H9 (cell line): ENCODE results near the gene CD72. TPM values are rescaled to one million over a fixed set of nuclear protein-coding genes. Genes with fewer than 3 reads are reported as not detected.

Experiments used
- DNase-seq: peaks from one replicate; pipeline ENCODE4 v3.0.0-alpha.2; 2017
- H2AFZ ChIP-seq: one replicate; pipeline ENCODE4 v1.6.1; 2013; ENCODE audit warnings: mild to moderate bottlenecking, low read length, control low read depth, moderate library complexity
- H2AK5ac ChIP-seq: 2 replicates; pipeline ENCODE4 v1.6.1; 2013; ENCODE audit warnings: low read length, control low read depth, mixed read lengths; ENCODE audit not compliant: insufficient read length
- H2BK120ac ChIP-seq: one replicate; pipeline ENCODE4 v1.6.1; 2013; ENCODE audit warnings: low read depth, mild to moderate bottlenecking, low read length, control low read depth, inconsistent platforms; ENCODE audit not compliant: poor library complexity, severe bottlenecking
- H2BK12ac ChIP-seq: 2 replicates; pipeline ENCODE4 v1.6.1; 2013; ENCODE audit warnings: low read length, control low read depth, mixed read lengths, low read depth; ENCODE audit not compliant: insufficient read length
- H2BK15ac ChIP-seq: 2 replicates; pipeline ENCODE4 v1.6.1; 2013; ENCODE audit warnings: low read depth, low read length, control low read depth
- H2BK20ac ChIP-seq: one replicate; pipeline ENCODE4 v1.6.1; 2013; ENCODE audit warnings: low read depth, mild to moderate bottlenecking, low read length, control low read depth, inconsistent platforms; ENCODE audit not compliant: poor library complexity, severe bottlenecking
- H2BK5ac ChIP-seq: 2 replicates; pipeline ENCODE4 v1.6.1; 2013; ENCODE audit warnings: low read length, control low read depth, mixed read lengths; ENCODE audit not compliant: insufficient read length
- H3K14ac ChIP-seq: 2 replicates; pipeline ENCODE4 v1.6.1; 2013; ENCODE audit warnings: low read length, control low read depth; ENCODE audit not compliant: insufficient read depth
- H3K18ac ChIP-seq: 2 replicates; pipeline ENCODE4 v1.6.1; 2013; ENCODE audit warnings: low read depth, mild to moderate bottlenecking, mixed read lengths, low read length, control low read depth; ENCODE audit not compliant: insufficient read length
- H3K23ac ChIP-seq: 2 replicates; pipeline ENCODE4 v1.6.1; 2013; ENCODE audit warnings: low read length, control low read depth, mixed read lengths, low read depth; ENCODE audit not compliant: insufficient read length
- H3K23me2 ChIP-seq: 2 replicates; pipeline ENCODE4 v1.6.1; 2013; ENCODE audit warnings: low read depth, mild to moderate bottlenecking, mixed read lengths, low read length, control low read depth; ENCODE audit not compliant: insufficient read length, poor library complexity, severe bottlenecking
- H3K27ac ChIP-seq: 2 replicates; pipeline ENCODE4 v1.5.1; 2013; ENCODE audit warnings: low read length, control low read depth, mixed read lengths, low read depth; ENCODE audit not compliant: insufficient read length
- H3K27me3 ChIP-seq: 2 replicates; pipeline ENCODE4 v1.6.1; 2013; ENCODE audit warnings: low read length, control low read depth, inconsistent platforms; ENCODE audit not compliant: insufficient read depth
- H3K4ac ChIP-seq: 2 replicates; pipeline ENCODE4 v1.6.1; 2013; ENCODE audit warnings: low read depth, mild to moderate bottlenecking, control low read depth, inconsistent platforms, low read length, moderate library complexity
- H3K4me1 ChIP-seq: 2 replicates; pipeline ENCODE4 v1.6.1; 2013; ENCODE audit warnings: low read length, control low read depth, inconsistent platforms; ENCODE audit not compliant: insufficient read depth
- H3K4me2 ChIP-seq: 2 replicates; pipeline ENCODE4 v1.6.1; 2013; ENCODE audit warnings: low read length, control low read depth, mixed read lengths; ENCODE audit not compliant: insufficient read length, insufficient read depth
- H3K56ac ChIP-seq: 2 replicates; pipeline ENCODE4 v1.6.1; 2013; ENCODE audit warnings: low read depth, mild to moderate bottlenecking, mixed read lengths, low read length, control low read depth; ENCODE audit not compliant: insufficient read length
- H3K79me1 ChIP-seq: 2 replicates; pipeline ENCODE4 v1.6.1; 2013; ENCODE audit warnings: low read depth, mild to moderate bottlenecking, moderate library complexity, low read length, control low read depth, inconsistent platforms; ENCODE audit not compliant: insufficient read depth, poor library complexity, severe bottlenecking
- H3K79me2 ChIP-seq: 2 replicates; pipeline ENCODE4 v1.6.1; 2013; ENCODE audit warnings: low read length, control low read depth, inconsistent platforms; ENCODE audit not compliant: insufficient read depth
- H3K9ac ChIP-seq: 2 replicates; pipeline ENCODE4 v1.6.1; 2013; ENCODE audit warnings: low read length, control low read depth, mixed read lengths; ENCODE audit not compliant: insufficient read length; ENCODE audit errors: extremely low read depth
- H3K9me3 ChIP-seq: one replicate; pipeline ENCODE4 v1.6.1; 2013; ENCODE audit warnings: low read depth, low read length, inconsistent platforms; ENCODE audit not compliant: control insufficient read depth
- H3T11ph ChIP-seq: one replicate; pipeline ENCODE4 v1.6.1; 2013; ENCODE audit warnings: mild to moderate bottlenecking, low read length, control low read depth, inconsistent platforms
- H4K20me1 ChIP-seq: one replicate; pipeline ENCODE4 v1.6.1; 2013; ENCODE audit not compliant: control insufficient read depth, insufficient read length, insufficient read depth
- H4K5ac ChIP-seq: 2 replicates; pipeline ENCODE4 v1.6.1; 2013; ENCODE audit warnings: low read depth, mild to moderate bottlenecking, mixed read lengths, low read length, control low read depth; ENCODE audit not compliant: insufficient read length
- H4K8ac ChIP-seq: replicated peaks from 2 replicates; pipeline ENCODE4 v1.6.1; 2013; ENCODE audit warnings: low read length, control low read depth, mixed read lengths, low read depth; ENCODE audit not compliant: insufficient read length
- H4K91ac ChIP-seq: 2 replicates; pipeline ENCODE4 v1.6.1; 2013; ENCODE audit warnings: low read depth, mild to moderate bottlenecking, moderate library complexity, mixed read lengths, low read length, control low read depth; ENCODE audit not compliant: insufficient read length
- H3K27ac Mint-ChIP-seq, 3 experiments: 2 replicates in 2 of 3; 3 replicates in 1 of 3; pipeline ENCODE4 v1.8.0; 2020 to 2021; ENCODE audit warnings: mixed read lengths in 3 of 3, mild to moderate bottlenecking in 1 of 3, moderate library complexity in 1 of 3
- H3K27me3 Mint-ChIP-seq: 2 replicates; pipeline ENCODE4 v1.8.0; 2021; ENCODE audit warnings: low read depth, mild to moderate bottlenecking, moderate library complexity, mixed read lengths
- H3K36me3 Mint-ChIP-seq, 3 experiments: 2 replicates in 2 of 3; 3 replicates in 1 of 3; pipeline ENCODE4 v1.8.0; 2020 to 2021; ENCODE audit warnings: low read depth in 3 of 3, mixed read lengths in 3 of 3; ENCODE audit not compliant: insufficient read depth in 1 of 3
- H3K4me1 Mint-ChIP-seq, 2 experiments: 2 replicates each; pipeline ENCODE4 v1.8.0; 2020; ENCODE audit warnings: mixed read lengths in 2 of 2
- H3K4me3 Mint-ChIP-seq, 2 experiments: 2 replicates in 1 of 2; 3 replicates in 1 of 2; pipeline ENCODE4 v1.8.0; 2020 to 2021; ENCODE audit warnings: mild to moderate bottlenecking in 2 of 2, mixed read lengths in 2 of 2, moderate library complexity in 1 of 2
- H3K9me3 Mint-ChIP-seq, 2 experiments: 2 replicates in 1 of 2; 3 replicates in 1 of 2; pipeline ENCODE4 v1.8.0; 2020; ENCODE audit warnings: mild to moderate bottlenecking in 2 of 2, mixed read lengths in 2 of 2, moderate library complexity in 1 of 2
- CTCF ChIP-seq: fragments of 200-600 bp; sonication (generic); conservative IDR thresholded peaks from 3 replicates; pipeline ENCODE4 v1.8.0; 2021; ENCODE audit warnings: antibody characterized with exemption, mild to moderate bottlenecking
- WGBS: extraction: QIAGEN DNeasy Blood & Tissue Kit; methylation state at CpG from one replicate; pipeline ENCODE4 v1.1.7; 2013; ENCODE audit warnings: missing lambda C conversion rate, low lambda C conversion rate, mixed read lengths; ENCODE audit not compliant: insufficient read length; ENCODE audit errors: extremely low coverage; 5-methylcytosine and 5-hydroxymethylcytosine counted together
- total RNA-seq: library from RNA; stranded (reverse); gene quantifications from 2 replicates; pipeline ENCODE4 v1.2.1, GENCODE V29; 2021

The CD72 gene
- total RNA-seq, 1 experiment from 2014 or later, result 3.9 TPM

- Mint-ChIP-seq H3K4me3 (peak overlapping the region; percentile 76 to 79), H3K27me3 (peaks cover 42% of the 10 kb centered on the region), H3K4me1 (peaks cover 15 to 18% of the 10 kb centered on the region in 2 experiments), H3K36me3 (no peaks in the 10 kb centered on the region), H3K27ac (peak overlapping the region in 2 of 3 experiments; percentile 53 to 69; a peak in 3 of 7 replicates), H3K9me3 (no peaks in the 10 kb centered on the region; a peak in 1 of 5 replicates)
- DNase-seq, result peak; percentile 72
- H2AFZ ChIP-seq, result peak overlapping the region; percentile 69
- no CpG with 5 or more reads among the region's 51 CpGs for whole genome bisulfite sequencing
- no peak overlapping the region for H2BK12ac ChIP-seq
- no peak; the same call in 2 of the 3 replicates for TF ChIP-seq CTCF
- H3K9me3 ChIP-seq, result no peaks in the 10 kb centered on the region
- H2BK15ac ChIP-seq, result no peak overlapping the region
- no peak overlapping the region for H2BK5ac ChIP-seq
- no peak overlapping the region for H2AK5ac ChIP-seq
- H3K56ac ChIP-seq, result no peak overlapping the region
- H3K4me2 ChIP-seq, result peak overlapping the region; percentile 77
- no peak overlapping the region for H2BK20ac ChIP-seq
- no peak overlapping the region for H2BK120ac ChIP-seq
- no peak overlapping the region for H3K23ac ChIP-seq
- H3K27ac ChIP-seq, result no peak overlapping the region
- H3K79me2 ChIP-seq, result no peaks in the 10 kb centered on the region
- H3K9ac ChIP-seq, result peak overlapping the region; percentile 43
- H4K8ac ChIP-seq, result peak overlapping the region; percentile 50
- peak overlapping the region; percentile 89 for H3K18ac ChIP-seq
- H3K14ac ChIP-seq, result peak overlapping the region; percentile 78
- no peak overlapping the region for H3K4ac ChIP-seq
- H4K20me1 ChIP-seq, result no peaks in the 10 kb centered on the region
- no peak overlapping the region for H4K91ac ChIP-seq
- no peak overlapping the region for H3T11ph ChIP-seq
- H3K79me1 ChIP-seq, result no peaks in the 10 kb centered on the region
- H3K27me3 ChIP-seq, result peaks cover 4% of the 10 kb centered on the region; the same call in 1 of the 2 replicates
- no peaks in the 10 kb centered on the region; the same call in 1 of the 2 replicates for H3K4me1 ChIP-seq
- peak overlapping the region; percentile 55 for H4K5ac ChIP-seq
- peaks cover 13% of the 10 kb centered on the region for H3K23me2 ChIP-seq
Measured at GRCh38 chr9:35616681-35617459, 1.3 kb downstream of the CD72 start.
